GM21723 (cell line): ENCODE data around the gene CCDC197.
A peak's percentile ranks its signal among the peaks of the same experiment; 100 is the strongest.

Source experiments
- ATAC-seq: cut with Tn5 transposase; IDR thresholded peaks from one replicate; pipeline ENCODE4 v1.9.1; 2021; ENCODE audit warnings: mild to moderate bottlenecking, moderate library complexity; ENCODE audit not compliant: unreplicated experiment

Gene CCDC197

DNA sequence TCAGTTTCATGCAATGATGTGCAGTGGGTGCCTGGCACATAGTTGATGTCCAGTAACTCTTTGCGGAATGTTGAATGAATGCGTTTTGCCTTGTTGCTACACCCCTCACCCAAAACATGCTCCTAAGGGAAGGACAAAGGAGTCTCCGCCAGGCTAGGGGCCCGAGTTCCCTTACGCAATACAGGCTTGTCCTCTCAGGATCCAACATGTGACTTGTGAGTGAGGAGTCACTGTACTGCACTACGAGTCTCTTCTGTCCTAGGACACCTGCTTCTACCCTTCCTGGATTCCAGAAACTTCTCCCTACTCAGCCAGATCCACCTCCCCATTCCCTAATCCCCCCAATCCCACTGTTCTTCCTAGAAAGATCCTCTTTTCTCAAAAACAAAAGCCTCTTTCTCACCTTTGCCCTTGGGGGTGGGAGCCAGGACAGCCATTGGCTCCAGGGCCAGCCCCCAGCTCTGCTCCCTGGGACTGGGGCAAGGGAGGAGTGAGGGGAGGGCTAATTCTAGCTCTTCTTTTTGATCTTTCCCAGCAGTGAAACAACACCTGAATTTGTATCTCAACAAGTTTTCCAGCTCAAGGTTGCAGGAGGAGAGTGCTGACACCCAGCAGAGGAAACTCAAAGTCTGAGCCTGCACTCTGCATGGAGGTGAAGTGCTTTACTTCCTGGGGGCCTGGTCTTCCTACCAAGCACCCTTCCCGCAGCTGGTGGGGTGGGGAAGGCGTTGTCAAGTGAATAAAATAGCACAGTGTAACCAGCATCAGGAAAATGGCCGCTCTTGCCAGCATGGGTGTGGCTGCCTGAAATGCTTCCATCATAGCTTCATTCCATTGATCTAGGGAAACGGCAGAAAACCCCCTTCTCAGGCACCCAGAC is 25.7 kb downstream of the CCDC197 start:
- ATAC-seq: no peak

DNA sequence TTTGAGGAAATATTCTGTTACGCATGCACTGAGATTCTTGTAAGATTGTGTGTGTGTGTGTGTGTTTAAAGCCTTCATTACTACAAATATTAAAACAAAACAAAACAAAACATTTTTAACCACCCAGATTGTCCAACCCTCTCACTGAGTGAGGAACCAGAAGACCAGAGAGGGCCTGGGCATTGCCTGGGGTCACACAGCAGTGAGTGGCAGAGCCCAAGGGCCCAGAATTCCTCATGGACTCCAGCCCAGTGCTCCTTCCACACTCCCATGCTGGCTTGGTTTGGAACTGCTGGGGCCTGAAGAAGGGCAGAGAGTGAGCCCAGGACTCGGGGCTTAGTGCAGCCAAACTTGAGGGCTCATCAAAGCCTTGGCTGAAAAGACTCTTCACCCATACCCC is 27.4 kb downstream of the CCDC197 start:
- ATAC-seq: no peak

GRCh38 chr14:94025720-94026119 is 28.6 kb downstream of the CCDC197 start:
- ATAC-seq: no peak

GRCh38 chr14:94026173-94026888 is 29.2 kb downstream of the CCDC197 start, which contains the start of gene OTUB2:
OTUB2 (plus strand) TSS chr14:94026340; CDS start chr14:94026538, 198 bp downstream.
- peak; percentile 100 for ATAC-seq

DNA sequence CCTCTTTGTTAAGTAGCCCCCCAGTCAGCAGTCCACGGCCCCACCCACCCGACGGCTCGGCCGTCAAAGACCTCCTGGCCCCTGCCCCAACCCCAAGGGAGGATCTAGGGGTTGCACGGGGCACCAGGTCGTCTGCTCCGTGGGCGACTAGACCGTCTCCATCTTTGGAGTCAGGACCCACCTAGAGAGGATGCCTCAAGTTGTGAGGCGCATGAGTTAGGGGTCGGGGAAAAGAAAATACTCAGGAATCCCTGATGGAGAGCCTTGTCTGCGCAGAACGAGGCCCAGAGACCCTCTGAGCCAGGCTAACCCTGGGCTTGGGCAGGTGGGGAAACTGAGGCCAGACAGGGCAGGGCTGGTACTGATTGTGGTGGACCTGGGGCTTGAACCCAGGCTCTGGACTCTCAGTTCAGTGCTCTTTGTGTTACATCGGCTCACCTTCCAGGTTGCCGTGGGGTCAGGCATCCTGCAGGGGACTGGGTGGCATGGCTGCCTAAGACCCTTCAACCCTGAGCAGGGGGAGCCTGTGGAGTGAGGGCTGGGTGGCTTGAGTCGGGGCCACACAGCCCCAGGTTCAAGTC is 29.9 kb downstream of the CCDC197 start:
- no peak for ATAC-seq

GRCh38 chr14:94027566-94028449 is 30.7 kb downstream of the CCDC197 start:
- no peak for ATAC-seq

DNA sequence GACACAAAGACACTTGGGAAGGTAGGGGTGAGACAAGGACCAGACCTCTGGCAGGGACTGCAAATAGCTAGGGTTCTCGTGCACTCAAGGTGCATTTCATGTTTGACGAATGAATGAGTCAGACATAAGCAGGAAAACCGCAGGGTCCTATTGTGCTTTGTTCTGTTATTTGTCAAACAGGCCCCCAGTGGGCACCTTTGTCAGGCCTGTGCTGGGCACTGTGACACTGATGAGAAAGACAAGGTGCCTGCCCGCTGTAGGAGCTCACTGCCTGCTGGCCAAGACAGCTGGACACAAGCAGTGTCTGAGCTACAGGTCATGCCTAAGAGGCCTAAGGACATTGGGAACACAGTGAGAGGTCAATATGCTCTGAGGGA is 31.3 kb downstream of the CCDC197 start:
- no peak for ATAC-seq

DNA sequence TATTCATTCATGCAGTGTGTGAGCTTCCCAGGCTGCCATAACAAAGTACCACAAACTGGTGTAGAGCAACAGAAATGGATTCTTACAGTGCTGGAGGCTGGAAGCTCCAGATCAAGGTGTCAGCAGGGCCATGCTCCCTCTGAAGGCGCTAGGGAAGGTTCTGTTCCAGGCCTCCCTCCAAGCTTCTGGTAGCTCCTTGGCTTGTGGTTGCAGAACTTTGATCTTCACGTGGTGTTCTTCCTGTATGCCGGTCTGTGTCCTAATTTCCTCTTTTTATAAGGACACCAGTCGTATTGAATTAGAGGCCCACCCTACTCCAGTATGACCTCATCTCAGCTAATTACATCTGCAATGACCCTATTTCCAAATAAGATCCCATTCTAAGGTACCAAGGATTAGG is 32.2 kb downstream of the CCDC197 start:
- no peak for ATAC-seq

- no peak for ATAC-seq
These were observed 32.6 kb downstream of the CCDC197 start for GRCh38 chr14:94029671-94030203.

GRCh38 chr14:94030571-94030970 is 33.5 kb downstream of the CCDC197 start:
- ATAC-seq: no peak

- no peak for ATAC-seq
These were observed 34.2 kb downstream of the CCDC197 start for GRCh38 chr14:94031161-94031882.

- no peak for ATAC-seq
These were observed 34.8 kb downstream of the CCDC197 start for GRCh38 chr14:94031883-94032279.

DNA sequence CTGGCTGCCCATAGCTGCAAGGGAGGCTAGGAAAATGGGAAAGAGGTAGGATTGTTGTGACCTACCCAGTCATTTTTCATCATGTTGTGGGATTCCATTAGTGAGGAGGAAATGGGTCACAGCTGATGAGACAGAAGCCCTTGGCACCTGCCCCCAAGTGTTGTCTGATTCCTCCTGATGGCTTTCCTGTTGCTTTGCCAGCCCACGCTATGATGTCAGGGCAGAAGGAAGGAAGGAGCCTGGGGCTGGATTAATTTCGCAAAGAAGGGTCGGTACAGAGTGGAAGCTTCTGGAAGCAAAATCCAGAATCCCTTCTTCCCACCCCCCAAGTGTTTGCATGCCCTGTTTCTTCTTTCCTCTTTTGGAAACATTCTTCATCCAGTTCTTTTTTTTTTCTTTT is 37.8 kb downstream of the CCDC197 start:
- ATAC-seq: no peak

DNA sequence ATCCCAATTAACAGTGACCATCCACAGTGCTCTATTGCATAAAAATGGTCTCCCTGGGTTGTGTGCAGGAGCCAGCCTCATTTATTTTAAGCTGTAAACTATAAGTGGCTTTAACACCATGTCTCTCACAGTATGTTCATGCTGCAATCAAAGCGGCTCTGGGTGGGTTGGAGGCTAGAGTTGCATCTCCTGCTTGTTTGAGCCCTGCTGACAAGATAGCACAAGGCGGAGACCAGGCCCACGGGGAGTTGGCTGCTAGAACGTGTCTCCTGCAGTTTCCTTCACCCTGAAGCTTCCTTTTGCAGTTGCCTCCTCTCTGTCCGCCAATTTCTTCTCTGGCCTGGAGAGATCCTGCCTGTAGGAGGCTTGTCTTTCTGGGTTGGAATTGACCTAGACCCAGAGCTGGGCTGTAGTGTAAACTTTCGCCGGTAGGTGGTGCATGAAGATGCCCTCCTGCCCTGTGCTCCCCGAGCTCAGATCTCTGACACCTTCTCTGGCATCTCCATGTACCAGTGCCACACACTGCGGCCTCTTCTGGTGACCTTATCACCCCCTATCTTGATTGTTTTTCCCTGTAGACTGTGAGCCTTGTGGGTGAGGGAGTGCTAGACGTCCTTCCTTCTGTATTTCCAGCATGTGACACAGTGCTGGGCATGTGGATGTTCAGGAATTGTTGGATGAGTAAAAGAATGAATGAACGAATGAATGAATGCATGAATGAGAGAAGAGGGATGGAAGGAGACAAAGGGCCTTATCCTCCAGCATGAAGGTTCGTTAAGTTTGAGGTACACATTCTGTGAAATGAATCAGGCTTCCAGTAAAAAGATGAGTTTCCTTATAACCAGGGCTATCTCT is 39.4 kb downstream of the CCDC197 start:
- peak; percentile 95 for ATAC-seq

GRCh38 chr14:94037954-94038353 is 40.9 kb downstream of the CCDC197 start:
- ATAC-seq: no peak

GRCh38 chr14:94038510-94038909 is 41.4 kb downstream of the CCDC197 start:
- no peak for ATAC-seq

GRCh38 chr14:94038921-94039629 is 42.0 kb downstream of the CCDC197 start:
- ATAC-seq: no peak

- no peak for ATAC-seq
These were observed 43.1 kb downstream of the CCDC197 start for GRCh38 chr14:94040247-94040646.
